IgD-negative memory B cell (primary cell): ENCODE data around the gene XG. TPM values are rescaled to one million over a fixed set of nuclear protein-coding genes. Genes with fewer than 3 reads are reported as not detected.
"Not testable (repeated sequence)": the region's sequence is repeated elsewhere in the genome, so short reads cannot be mapped to it uniquely, and the experiment has no call there.

Source experiments
- H3K27ac Mint-ChIP-seq, 3 donors: one replicate each; pipeline ENCODE4 v1.8.0; 2020 to 2022; ENCODE audit warnings: mild to moderate bottlenecking in 3 of 3, mixed read lengths in 3 of 3, moderate library complexity in 1 of 3
- H3K27me3 Mint-ChIP-seq: one replicate; pipeline ENCODE4 v1.8.0; 2021; ENCODE audit warnings: mixed read lengths
- H3K36me3 Mint-ChIP-seq: one replicate; pipeline ENCODE4 v1.8.0; 2020; ENCODE audit warnings: mild to moderate bottlenecking, mixed read lengths
- H3K4me1 Mint-ChIP-seq, 3 donors: one replicate each; pipeline ENCODE4 v1.8.0; 2020 to 2022; ENCODE audit warnings: mixed read lengths in 3 of 3, mild to moderate bottlenecking in 1 of 3
- H3K4me3 Mint-ChIP-seq, 4 donors: one replicate each; pipeline ENCODE4 v1.8.0; 2020 to 2022; ENCODE audit warnings: mild to moderate bottlenecking in 4 of 4, mixed read lengths in 4 of 4, moderate library complexity in 3 of 4
- H3K9me3 Mint-ChIP-seq, 3 donors: one replicate each; pipeline ENCODE4 v1.8.0; 2020 to 2021; ENCODE audit warnings: mixed read lengths in 3 of 3, mild to moderate bottlenecking in 1 of 3
- polyA plus RNA-seq: library from polyadenylated mRNA; unstranded; fragments of 300-500 nt; fragmentation: Illumina TruSeq; gene quantifications from one replicate; pipeline ENCODE4 v1.2.3, GENCODE V29; 2021

XG gene, protein sequence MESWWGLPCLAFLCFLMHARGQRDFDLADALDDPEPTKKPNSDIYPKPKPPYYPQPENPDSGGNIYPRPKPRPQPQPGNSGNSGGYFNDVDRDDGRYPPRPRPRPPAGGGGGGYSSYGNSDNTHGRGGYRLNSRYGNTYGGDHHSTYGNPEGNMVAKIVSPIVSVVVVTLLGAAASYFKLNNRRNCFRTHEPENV
- not detected for polyA plus RNA-seq

DNA sequence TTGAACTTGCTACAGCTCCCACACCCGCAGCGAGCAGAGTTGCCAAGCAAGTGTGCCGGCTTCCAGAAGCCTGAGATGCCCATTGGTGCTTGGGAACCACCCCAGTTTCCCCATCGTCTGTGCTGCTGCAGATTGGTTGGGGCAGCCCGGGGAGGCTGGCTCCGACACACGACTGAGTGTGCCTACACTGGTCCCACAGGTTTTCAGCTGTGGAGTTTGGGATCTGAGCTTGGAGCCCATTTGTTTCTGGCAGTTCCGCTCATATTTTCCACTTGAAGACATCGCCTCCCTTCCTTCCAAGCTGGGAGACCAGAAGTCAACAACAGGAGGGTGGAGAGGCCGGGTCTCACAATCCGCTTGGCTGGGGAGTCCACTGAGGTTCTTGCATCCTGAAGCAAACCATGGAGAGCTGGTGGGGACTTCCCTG is at the start of gene XG:
Gene XG (plus strand): TSS at position 167 of the 427 bp plus-strand sequence. CDS start 235 bp downstream, at position 402.
- peak within 1 kb of the TSS in 1 of 3 donors; percentile 39 for H3K27ac Mint-ChIP-seq
- not testable (repeated sequence) for H3K4me3 Mint-ChIP-seq, H3K36me3 Mint-ChIP-seq, H3K9me3 Mint-ChIP-seq, H3K4me1 Mint-ChIP-seq, H3K27me3 Mint-ChIP-seq

DNA sequence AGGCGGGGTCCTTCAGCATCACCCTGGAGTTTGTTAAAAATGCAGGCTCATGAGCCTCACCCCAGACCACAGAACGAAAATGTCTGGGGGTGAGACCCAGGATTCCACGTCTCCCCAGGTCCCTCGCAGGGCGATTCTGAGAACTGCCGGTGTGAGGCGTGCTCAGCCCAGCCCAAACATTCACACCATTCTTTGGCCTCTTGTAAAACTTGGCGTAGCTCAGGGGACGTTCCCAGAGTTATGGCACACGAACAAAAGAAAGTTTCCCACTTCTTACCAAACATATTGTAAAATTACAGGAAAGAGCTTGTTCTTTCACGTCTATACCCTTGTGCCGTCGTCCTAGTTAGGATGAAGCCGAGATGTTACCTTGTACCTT is 47.9 kb upstream of the XG start:
- Mint-ChIP-seq H3K4me1 (peaks cover 28 to 62% (median 54%) of the 10 kb centered on the region in 3 donors), H3K27me3 (no peaks in the 10 kb centered on the region), H3K9me3 (peaks cover 0 to 2% (median 0%) of the 10 kb centered on the region in 3 donors), H3K4me3 (no peak overlapping the region), H3K36me3 (peaks cover 4% of the 10 kb centered on the region), H3K27ac (peak overlapping the region in 1 of 3 donors; percentile 84)

DNA sequence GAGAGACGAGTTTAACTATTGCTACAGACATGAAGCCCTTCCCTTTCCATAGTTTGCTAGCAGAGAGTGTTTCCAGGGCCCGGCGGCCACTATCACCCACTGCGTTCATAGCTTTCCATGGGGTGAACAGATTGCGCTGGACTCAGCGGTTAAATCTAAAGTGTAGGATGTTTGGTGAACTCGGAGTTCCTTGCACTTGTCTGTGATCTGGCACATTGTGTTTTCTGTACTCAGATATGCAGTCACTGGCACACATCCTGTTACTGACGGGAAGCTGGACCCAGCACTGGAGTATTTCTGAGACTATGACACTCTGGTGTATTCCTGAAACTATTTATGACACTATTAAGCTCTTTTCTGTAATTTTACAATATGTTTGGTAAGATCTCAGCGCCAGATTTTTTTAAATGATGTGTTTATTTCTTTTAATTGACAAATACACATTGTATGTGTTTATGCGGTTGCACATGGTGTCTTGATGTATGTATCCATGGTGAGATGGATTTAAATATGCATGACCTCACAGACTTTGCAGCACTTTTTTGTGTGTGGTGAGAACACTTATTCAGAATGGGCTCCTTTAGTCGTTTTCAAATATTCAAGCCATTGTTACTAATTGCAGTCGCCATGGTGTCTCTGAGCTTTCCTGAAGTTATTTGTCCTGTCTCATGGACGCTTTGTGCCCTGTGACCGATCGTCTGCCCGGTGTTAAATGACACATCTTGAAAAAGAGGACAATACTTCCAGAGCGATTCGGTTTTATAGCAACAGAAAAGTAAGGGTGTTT is 46.6 kb upstream of the XG start:
- H3K27ac Mint-ChIP-seq: no peak overlapping the region
- peaks cover 32 to 70% (median 61%) of the 10 kb centered on the region in 3 donors for H3K4me1 Mint-ChIP-seq
- H3K9me3 Mint-ChIP-seq: peaks cover 0 to 2% (median 0%) of the 10 kb centered on the region in 3 donors
- H3K36me3 Mint-ChIP-seq: peaks cover 4% of the 10 kb centered on the region
- H3K4me3 Mint-ChIP-seq: peak overlapping the region in 1 of 4 donors; percentile 63
- no peaks in the 10 kb centered on the region for H3K27me3 Mint-ChIP-seq

DNA sequence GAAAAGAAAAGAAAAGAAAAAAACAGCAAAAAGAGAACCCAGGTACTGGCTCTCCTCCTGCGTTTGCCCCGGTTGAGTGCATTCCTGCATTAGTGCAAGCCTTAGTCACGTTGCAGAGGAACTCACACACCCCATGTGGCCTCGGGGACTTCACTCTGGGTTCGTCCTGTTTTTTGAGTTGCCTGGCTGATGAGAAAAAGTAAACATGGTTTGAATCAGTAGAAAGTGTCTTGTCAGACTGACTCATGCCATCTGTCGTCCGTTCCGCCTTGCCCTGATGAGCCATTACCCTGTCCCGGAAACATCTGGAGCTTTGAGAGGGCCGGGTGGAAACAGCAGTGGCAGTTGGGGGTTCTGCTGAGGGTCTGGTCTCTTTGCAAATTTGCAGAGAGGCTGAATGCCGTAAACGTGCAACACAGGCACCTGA is 44.5 kb upstream of the XG start:
- peaks cover 27 to 60% (median 46%) of the 10 kb centered on the region in 3 donors for H3K4me1 Mint-ChIP-seq
- peaks cover 5% of the 10 kb centered on the region for H3K36me3 Mint-ChIP-seq
- H3K27me3 Mint-ChIP-seq: no peaks in the 10 kb centered on the region
- H3K4me3 Mint-ChIP-seq: peak overlapping the region; percentile 34 to 88 (median 72)
- no peaks in the 10 kb centered on the region for H3K9me3 Mint-ChIP-seq
- peak overlapping the region; percentile 74 to 95 (median 95) for H3K27ac Mint-ChIP-seq

DNA sequence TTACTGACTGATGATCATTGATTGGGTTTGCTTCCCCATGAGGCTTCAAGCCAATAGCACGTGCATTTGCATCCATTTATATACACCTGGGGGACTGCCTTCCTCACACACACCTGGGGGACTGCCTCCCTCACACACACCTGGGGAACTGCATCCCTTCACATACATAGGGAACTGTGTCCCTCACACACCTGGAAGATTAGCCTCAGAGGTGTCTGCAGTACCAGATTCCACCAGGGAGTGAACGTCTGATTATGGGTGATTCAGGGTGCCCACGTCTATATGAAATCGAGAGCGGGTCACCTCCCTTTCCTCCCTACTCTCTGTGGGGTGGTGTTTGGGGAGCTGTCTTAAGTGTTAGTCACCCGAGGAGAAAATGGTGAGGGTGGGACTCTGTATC is 43.8 kb upstream of the XG start:
- no peaks in the 10 kb centered on the region for H3K9me3 Mint-ChIP-seq
- peak overlapping the region; percentile 34 to 88 (median 72) for H3K4me3 Mint-ChIP-seq
- H3K4me1 Mint-ChIP-seq: peaks cover 27 to 57% (median 43%) of the 10 kb centered on the region in 3 donors
- H3K36me3 Mint-ChIP-seq: peaks cover 5% of the 10 kb centered on the region
- H3K27ac Mint-ChIP-seq: peak overlapping the region; percentile 74 to 95 (median 95)
- H3K27me3 Mint-ChIP-seq: no peaks in the 10 kb centered on the region

DNA sequence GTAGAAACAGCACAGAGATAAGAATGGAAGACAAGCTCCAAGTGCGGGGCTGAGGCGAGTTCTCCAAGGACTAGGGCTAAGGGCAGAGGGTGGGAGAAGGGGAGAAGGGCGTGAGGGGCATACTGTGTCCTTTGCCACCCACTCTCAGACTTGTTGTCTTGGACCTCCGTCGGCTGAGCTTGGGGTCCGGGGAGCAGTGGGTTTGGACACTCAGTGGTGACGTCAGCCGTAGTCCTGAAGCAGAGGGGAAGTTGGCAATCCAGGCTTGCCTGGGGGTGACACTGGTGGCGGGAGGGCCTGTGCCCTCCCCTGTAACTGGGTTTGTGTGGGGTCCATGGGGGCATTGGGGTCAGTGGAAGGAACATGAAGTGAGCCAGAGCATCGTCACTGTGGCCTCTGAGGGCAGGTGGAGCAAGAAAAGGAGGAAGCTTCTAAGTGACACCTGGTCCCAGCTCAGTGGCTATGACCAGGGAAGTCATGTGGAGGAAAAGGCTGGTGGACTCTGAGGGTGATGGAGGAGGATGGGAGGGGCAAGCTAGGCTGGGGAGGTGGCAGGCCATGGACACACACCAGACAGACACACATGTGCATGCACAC is 43.1 kb upstream of the XG start:
- peak overlapping the region; percentile 74 to 95 (median 88) for H3K27ac Mint-ChIP-seq
- H3K4me1 Mint-ChIP-seq: peaks cover 27 to 55% (median 41%) of the 10 kb centered on the region in 3 donors
- H3K4me3 Mint-ChIP-seq: peak overlapping the region; percentile 23 to 88 (median 58)
- H3K9me3 Mint-ChIP-seq: no peaks in the 10 kb centered on the region
- no peaks in the 10 kb centered on the region for H3K27me3 Mint-ChIP-seq
- H3K36me3 Mint-ChIP-seq: peaks cover 5% of the 10 kb centered on the region

DNA sequence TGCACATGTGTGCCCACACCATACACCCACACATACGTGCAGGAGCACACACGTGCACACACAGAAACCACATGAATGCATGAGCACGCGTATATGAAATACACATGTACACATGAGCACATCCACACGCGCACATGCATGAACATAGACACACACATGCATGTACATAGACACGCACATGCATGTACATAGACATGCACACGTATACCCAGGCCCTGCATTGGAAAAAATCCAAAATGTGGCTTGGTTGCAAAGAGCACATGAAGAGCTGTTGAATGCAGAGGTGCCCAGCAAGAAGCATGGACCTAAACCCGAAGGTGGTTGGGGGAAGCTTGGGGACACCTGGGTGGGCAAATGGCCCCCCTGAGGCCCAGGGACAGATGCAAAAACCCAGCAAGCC is 42.3 kb upstream of the XG start:
- peak overlapping the region in 2 of 3 donors; percentile 75 to 95 for H3K27ac Mint-ChIP-seq
- peaks cover 27 to 53% (median 41%) of the 10 kb centered on the region in 3 donors for H3K4me1 Mint-ChIP-seq
- no peaks in the 10 kb centered on the region for H3K9me3 Mint-ChIP-seq
- no peaks in the 10 kb centered on the region for H3K27me3 Mint-ChIP-seq
- H3K36me3 Mint-ChIP-seq: peaks cover 3% of the 10 kb centered on the region
- H3K4me3 Mint-ChIP-seq: peak overlapping the region in 2 of 4 donors; percentile 21 to 55

DNA sequence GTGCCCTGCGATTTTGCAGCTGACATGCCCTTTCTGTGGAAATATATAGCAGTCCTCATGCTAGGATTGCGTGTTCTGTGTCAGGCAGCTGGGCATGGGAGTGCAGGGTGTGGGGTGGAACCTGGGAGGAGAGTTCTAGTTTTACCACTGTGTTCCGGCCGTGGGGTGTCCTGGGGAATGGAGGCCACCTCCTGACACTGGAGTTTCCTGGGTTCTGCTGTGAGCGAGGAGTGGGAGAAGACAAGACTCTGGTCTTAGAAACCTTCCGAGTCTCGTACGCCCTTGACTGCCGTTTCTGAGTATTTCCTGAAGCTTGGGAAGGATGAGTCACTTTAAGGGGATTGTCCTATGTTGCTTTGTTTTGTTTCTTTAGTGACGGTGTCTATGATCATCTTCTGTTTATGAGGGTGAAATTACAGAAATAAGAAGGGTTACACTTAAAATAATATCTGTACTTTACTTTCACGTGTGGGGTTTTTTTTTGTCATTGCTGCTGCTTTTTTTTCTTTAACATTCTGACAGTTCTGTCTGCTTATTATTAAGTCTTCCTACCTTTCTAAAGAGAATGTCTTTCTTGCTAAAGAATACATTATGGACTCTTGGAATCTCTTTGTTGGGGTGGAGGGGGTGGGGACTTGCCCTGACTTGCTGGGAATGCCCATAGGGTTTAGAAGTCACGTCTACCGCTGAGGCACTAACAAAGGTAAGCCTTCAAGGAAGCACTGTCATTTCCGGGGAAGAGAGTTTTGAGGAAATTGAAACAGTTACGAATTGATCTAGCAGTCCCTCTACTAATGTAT is 41.6 kb upstream of the XG start:
- H3K36me3 Mint-ChIP-seq: peaks cover 2% of the 10 kb centered on the region
- no peaks in the 10 kb centered on the region for H3K9me3 Mint-ChIP-seq
- no peaks in the 10 kb centered on the region for H3K27me3 Mint-ChIP-seq

DNA sequence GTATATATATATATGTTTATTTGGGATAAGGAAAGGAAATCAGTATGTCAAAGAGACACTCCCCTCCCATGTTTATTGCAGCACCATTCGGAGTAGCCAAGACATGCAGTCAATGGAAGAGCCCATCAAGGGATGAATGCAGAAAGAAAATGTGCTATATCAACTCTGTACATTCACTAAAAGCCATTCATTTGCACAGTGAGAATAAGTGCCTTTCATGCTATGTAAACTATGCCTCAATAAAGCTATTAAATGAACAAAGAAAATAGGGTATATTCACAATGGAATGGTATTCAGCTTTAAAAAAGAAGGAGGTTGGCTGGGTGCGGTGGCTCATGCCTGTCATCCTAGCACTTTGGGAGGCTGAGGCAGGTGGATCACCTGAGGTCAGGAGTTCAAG is 40.4 kb upstream of the XG start:
- peaks cover 1% of the 10 kb centered on the region for H3K36me3 Mint-ChIP-seq
- H3K4me3 Mint-ChIP-seq: no peak overlapping the region
- H3K4me1 Mint-ChIP-seq: peaks cover 27 to 44% (median 38%) of the 10 kb centered on the region in 3 donors
- no peak overlapping the region for H3K27ac Mint-ChIP-seq
- H3K9me3 Mint-ChIP-seq: no peaks in the 10 kb centered on the region
- H3K27me3 Mint-ChIP-seq: no peaks in the 10 kb centered on the region

More for the DNA sequence above, 41.6 kb upstream of the XG start:
- Mint-ChIP-seq H3K4me1 (peaks cover 27 to 50% (median 41%) of the 10 kb centered on the region in 3 donors), H3K4me3 (peak overlapping the region; percentile 32 to 90 (median 54)), H3K27ac (peak overlapping the region; percentile 71 to 95 (median 75))

DNA sequence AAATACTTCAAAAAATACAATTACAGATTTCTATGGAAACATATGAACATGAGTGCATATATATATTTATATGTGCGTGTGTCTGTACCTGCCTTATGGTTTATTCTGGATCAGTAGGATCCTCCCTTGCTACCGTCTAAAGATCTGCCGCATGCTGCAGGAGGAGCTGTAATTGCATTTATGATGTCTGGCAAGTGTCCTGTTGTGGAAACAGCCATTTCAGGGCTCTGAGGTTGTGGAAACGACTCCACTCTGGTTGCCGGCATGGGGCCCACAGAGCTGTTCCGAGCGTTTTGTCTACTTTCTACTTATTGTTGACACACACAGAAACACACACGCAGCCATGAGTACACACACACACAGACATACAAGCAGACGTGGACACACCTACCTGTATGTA is 39.4 kb upstream of the XG start:
- Mint-ChIP-seq H3K36me3 (peaks cover 1% of the 10 kb centered on the region), H3K4me1 (peaks cover 23 to 37% (median 31%) of the 10 kb centered on the region in 3 donors), H3K9me3 (no peaks in the 10 kb centered on the region), H3K27me3 (no peaks in the 10 kb centered on the region), H3K4me3 (no peak overlapping the region), H3K27ac (no peak overlapping the region)

DNA sequence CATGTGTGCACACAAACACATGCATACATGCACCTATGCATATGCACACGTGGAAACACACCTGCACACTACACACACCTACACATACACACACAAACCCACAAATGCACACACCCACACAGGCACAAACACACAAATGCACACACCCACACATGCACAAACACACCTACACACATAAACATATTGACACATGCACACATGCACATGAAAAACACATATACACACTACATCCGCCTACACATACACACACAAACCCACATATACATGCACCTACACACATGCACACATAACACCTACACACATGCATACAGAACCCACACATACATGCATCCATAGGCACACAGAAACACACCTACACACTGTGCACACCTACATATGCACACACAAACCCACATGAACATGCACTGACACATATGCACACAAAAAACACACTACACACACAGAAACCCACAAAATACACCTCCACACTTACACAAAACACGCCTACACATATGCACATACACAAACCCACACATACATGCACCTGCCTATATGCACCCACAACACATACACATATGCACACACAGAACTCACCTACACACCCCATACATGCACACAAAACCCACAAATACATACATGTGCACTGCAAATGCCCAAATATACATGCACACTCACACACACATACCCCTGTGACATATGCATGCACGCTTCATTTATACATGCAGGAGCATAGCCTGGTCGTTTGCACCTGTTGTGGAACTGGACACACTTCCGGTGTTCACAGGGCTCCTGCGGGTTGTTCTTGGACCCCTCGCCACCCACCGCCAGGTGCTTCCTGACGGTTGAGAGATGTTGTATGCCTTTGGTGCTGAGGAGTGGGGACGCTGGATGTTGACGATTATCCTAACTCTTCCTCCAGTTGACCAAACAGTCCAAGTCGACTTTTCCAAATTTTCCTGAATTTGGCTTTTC is 38.7 kb upstream of the XG start:
- Mint-ChIP-seq H3K27ac (peak overlapping the region in 1 of 3 donors; percentile 5), H3K27me3 (no peaks in the 10 kb centered on the region), H3K4me3 (no peak overlapping the region), H3K4me1 (peaks cover 16 to 29% (median 24%) of the 10 kb centered on the region in 3 donors), H3K9me3 (no peaks in the 10 kb centered on the region), H3K36me3 (peaks cover 1% of the 10 kb centered on the region)

DNA sequence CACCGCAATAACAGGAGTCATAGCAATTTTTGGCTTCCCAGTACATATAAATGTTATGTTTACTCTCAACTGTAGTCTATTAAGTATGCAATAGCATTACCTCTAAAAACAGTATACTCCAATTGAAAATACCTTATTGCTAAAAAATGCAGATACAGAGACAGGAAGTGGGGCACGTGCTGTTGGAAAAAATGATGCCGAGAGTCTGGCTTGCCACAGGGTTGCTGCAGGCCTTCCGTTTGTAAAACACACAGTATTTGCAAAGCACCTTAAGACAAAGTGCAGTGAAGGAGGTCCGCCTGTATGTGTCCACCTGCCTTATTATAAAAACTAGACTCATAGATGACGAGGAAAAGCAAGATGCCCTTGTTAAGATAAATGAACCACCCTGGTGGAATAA is 37.3 kb upstream of the XG start:
- H3K4me3 Mint-ChIP-seq: no peak overlapping the region
- H3K4me1 Mint-ChIP-seq: peaks cover 7 to 16% (median 10%) of the 10 kb centered on the region in 3 donors
- no peaks in the 10 kb centered on the region for H3K9me3 Mint-ChIP-seq
- peaks cover 7% of the 10 kb centered on the region for H3K36me3 Mint-ChIP-seq
- no peak overlapping the region for H3K27ac Mint-ChIP-seq
- H3K27me3 Mint-ChIP-seq: no peaks in the 10 kb centered on the region

DNA sequence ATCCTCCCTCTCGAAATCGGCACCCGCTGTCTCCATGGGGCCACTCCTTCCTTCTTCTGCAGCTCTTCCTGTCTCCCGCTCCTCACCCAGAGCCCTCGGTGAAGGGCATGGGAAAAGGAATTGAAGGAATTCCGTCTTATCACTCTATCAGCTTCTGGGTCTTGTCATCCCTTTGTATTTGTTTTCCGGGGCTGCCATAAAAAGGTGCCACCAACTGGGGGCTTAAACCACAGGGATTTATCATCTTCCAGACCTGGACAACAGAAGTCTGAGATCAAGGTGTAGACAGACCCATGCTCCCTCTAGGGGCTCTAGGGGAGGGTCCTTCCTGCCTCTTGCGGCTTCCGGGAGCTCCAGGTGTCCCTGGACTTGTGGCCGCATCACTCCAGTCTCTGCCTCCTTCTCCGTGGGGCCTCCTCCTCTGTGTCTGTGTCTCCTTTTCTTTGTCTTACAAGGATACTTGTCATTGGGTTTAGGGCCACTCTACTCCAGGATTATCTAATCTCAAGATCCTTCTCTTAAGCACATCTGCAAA is 36.7 kb upstream of the XG start:
- H3K4me1 Mint-ChIP-seq: peaks cover 5 to 10% (median 7%) of the 10 kb centered on the region in 3 donors
- peaks cover 10% of the 10 kb centered on the region for H3K36me3 Mint-ChIP-seq
- no peak overlapping the region for H3K27ac Mint-ChIP-seq
- no peaks in the 10 kb centered on the region for H3K27me3 Mint-ChIP-seq
- no peak overlapping the region for H3K4me3 Mint-ChIP-seq
- H3K9me3 Mint-ChIP-seq: no peaks in the 10 kb centered on the region
